Kidney epithelial cell (primary cell): ENCODE results near the gene TM6SF1. TPM values are rescaled to one million over a fixed set of nuclear protein-coding genes. Genes with fewer than 3 reads are reported as not detected.

Experiments
- DNase-seq: peaks from one replicate; pipeline ENCODE4 v3.0.0-alpha.2; 2010; ENCODE audit warnings: low read depth
- H3K27me3 ChIP-seq: 2 replicates; pipeline ENCODE4 v1.6.0; 2011; ENCODE audit warnings: low read length; ENCODE audit not compliant: control insufficient read depth, insufficient read depth
- H3K36me3 ChIP-seq: 2 replicates; pipeline ENCODE4 v1.5.1; 2011; ENCODE audit warnings: low read length; ENCODE audit not compliant: control insufficient read depth, insufficient read depth
- H3K4me3 ChIP-seq: 2 replicates; pipeline ENCODE4 v1.5.1; 2011; ENCODE audit warnings: low read depth, mild to moderate bottlenecking, control low read depth, low read length
- total RNA-seq: library from RNA; depleted of rRNA; stranded (reverse); fragments of >200 nt; gene quantifications from 2 replicates; pipeline ENCODE4 v1.2.3, GENCODE V29; 2015
- TF ChIP-seq, protein P1 (sequence below): IDR thresholded peaks from 2 replicates; pipeline ENCODE4 v1.5.1; 2011; ENCODE audit warnings: mild to moderate bottlenecking, moderate library complexity, low read length, control low read depth, inconsistent platforms; ENCODE audit not compliant: insufficient read depth, poor library complexity, severe bottlenecking

Gene TM6SF1
- total RNA-seq, 1 donor from 2014 or later: 21.4 TPM

GRCh38 chr15:83064859-83065258 is 42.6 kb upstream of the TM6SF1 start:
- TF ChIP-seq, protein P1, sequence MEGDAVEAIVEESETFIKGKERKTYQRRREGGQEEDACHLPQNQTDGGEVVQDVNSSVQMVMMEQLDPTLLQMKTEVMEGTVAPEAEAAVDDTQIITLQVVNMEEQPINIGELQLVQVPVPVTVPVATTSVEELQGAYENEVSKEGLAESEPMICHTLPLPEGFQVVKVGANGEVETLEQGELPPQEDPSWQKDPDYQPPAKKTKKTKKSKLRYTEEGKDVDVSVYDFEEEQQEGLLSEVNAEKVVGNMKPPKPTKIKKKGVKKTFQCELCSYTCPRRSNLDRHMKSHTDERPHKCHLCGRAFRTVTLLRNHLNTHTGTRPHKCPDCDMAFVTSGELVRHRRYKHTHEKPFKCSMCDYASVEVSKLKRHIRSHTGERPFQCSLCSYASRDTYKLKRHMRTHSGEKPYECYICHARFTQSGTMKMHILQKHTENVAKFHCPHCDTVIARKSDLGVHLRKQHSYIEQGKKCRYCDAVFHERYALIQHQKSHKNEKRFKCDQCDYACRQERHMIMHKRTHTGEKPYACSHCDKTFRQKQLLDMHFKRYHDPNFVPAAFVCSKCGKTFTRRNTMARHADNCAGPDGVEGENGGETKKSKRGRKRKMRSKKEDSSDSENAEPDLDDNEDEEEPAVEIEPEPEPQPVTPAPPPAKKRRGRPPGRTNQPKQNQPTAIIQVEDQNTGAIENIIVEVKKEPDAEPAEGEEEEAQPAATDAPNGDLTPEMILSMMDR: no peak
- no peaks in the 10 kb centered on the region for H3K36me3 ChIP-seq
- no peak for DNase-seq
- H3K27me3 ChIP-seq: no peaks in the 10 kb centered on the region
- no peak overlapping the region for H3K4me3 ChIP-seq

DNA sequence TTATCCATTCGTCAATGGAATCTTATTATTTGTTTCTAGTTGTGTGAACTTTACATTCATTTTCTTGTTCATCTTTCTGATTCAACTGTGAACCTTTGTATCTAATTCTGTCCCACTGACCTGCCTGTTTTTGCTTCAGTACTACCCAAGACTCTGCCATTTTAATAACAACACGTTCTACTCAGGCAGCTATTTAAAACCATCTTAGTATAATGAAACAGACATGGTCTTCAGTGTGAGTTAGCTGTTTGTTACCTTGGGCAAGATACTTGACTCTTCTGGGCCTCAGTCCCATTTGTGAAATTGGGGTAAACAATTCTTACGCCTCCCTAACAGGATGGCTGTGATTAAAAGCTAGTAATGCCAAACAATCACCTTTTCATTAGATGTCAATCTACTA is 42.0 kb upstream of the TM6SF1 start:
- no peak for DNase-seq
- no peaks in the 10 kb centered on the region for H3K27me3 ChIP-seq
- H3K4me3 ChIP-seq: peak overlapping the region; percentile 62
- H3K36me3 ChIP-seq: no peaks in the 10 kb centered on the region
- TF ChIP-seq, protein P1: no peak

GRCh38 chr15:83066034-83066733 is 41.3 kb upstream of the TM6SF1 start:
- Histone ChIP-seq H3K27me3 (no peaks in the 10 kb centered on the region), H3K36me3 (no peaks in the 10 kb centered on the region), H3K4me3 (peak overlapping the region; percentile 62)
- no peak for DNase-seq
- TF ChIP-seq, protein P1: no peak

DNA sequence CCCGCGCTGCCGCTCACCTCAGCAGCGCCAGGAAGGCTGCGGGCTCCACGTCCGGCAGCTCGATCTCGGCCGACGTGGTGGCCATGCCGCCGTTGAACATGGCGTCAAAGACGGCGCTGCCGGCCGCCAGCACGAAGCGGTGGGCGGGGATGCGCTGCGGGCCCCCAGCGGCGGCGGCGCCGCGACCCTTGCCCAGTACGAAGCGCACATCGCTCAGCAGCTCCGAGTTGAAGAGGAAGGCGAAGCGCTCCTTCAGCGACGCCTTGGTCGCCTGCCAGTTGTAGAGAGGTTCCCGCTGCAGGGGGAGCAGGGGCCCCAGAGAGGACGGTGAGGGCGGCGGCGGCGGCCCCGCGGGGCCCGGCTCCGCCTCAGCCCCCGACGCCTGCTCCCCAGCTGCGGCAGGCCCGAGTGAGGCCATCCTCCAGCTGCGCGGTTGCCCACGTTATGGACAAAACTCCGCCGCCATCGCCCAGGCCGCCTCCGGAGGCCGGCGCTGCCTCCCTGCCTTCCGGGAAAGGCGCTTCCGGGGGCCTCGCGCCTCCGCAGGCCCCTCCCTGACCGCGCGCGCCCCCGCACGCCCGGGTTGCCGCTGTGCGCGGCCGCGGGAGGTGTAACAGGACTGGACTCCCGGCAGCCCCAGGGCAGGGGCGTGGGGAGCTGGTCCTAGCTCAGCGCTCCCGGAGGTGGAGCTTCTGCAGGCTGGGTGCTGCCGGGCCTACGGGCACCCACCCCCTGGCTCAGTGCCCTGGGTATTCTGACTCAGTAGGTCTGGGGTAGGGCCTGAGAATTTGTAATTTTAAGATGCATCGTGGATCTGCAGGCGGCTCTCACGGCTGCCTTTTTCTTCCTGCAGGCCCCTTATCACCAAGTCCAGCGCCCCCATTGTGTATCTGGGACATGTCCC is 40.5 kb upstream of the TM6SF1 start, which contains the start of gene BTBD1:
TSS of gene BTBD1 (minus strand) at position 519 of the 904 bp plus-strand sequence. CDS start at position 418, 101 bp downstream.
- H3K4me3 ChIP-seq: peak within 1 kb of the TSS; percentile 62
- no peaks in the 10 kb centered on the region for H3K27me3 ChIP-seq
- DNase-seq: peak; percentile 83
- TF ChIP-seq, protein P1: no peak
- no peaks in the 10 kb centered on the region for H3K36me3 ChIP-seq

DNA sequence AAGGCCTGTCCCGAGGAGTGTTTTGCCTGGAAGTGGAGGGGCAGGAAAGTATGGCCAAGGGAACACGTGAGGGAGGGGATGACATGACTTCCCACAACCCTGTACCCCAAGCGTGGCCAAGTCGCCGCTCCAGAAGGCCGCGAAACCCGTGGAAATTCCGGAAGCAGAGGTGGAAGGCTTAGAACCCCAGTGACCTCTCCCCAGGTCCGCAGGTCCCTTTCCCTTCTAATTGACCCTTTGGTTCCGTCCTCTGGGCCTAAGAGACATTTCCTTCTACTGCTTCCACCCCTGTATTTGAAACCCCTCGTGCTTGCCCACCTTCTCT is 39.8 kb upstream of the TM6SF1 start:
- TF ChIP-seq, protein P1: no peak
- Histone ChIP-seq H3K27me3 (no peaks in the 10 kb centered on the region), H3K36me3 (no peaks in the 10 kb centered on the region), H3K4me3 (peak overlapping the region; percentile 62)
- DNase-seq: no peak
